ENCODE results near the gene GLB1L2. TPM values are rescaled to one million over a fixed set of nuclear protein-coding genes. Genes with fewer than 3 reads are reported as not detected.

Gene GLB1L2
- total RNA-seq, 3 donors from 2014 or later (not counting 1 experiment from before 2014, with no cell fraction given), result 0.57 to 3.3 (median 0.61) TPM

DNA sequence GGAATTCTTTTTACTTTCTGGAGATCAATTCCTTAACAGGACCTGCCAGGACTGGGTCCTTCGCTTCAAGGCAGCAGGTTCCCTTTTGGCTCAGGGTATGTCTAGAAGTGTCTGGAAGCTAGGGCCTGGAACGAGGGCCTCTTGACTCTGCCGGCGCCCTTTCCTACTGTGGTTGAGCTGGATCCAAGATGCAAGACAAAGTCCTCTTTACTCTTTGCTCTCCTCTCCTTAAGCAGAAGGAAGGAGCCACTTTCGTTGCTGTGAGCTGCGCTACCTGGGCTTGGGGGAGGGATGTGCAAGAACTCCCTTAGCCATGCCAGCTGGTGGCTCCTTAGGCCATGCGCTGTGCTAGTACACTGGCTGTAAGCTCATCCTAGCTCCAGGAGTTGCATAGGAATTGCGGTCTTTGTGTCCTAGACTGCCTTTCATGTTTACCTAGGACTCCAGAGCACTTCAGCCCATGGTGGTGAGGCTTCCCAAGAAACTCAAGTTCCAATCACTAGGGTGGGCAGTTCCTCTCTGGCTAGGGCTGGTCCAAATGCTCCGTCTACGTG is 18.1 kb downstream of the GLB1L2 start:
- Mint-ChIP-seq H3K27me3 (ENCODE audit: low read depth in 2 of 2) (no peaks in the 10 kb centered on the region), H3K27ac (peak overlapping the region; percentile 82 to 83), H3K4me1 (peaks cover 31 to 40% of the 10 kb centered on the region in 2 donors), H3K36me3 (peaks cover 16% of the 10 kb centered on the region), H3K4me3 (peak overlapping the region; percentile 67), H3K9me3 (no peaks in the 10 kb centered on the region)
- H3K9me3 ChIP-seq (ENCODE audit: control insufficient read depth, insufficient read depth, low read length), result no peaks in the 10 kb centered on the region
- no peaks in the 10 kb centered on the region for H3K27me3 ChIP-seq (ENCODE audit: control insufficient read depth, insufficient read depth, low read length)
- no peak overlapping the region for H3K4me3 ChIP-seq (ENCODE audit: low read length)
- DNase-seq (no peak), ATAC-seq (peak; percentile 35 to 39 (median 39))
- intact Hi-C loops (cut with micrococcal nuclease), result no loop called here
- peak overlapping the region; percentile 74 for H3K27ac ChIP-seq (ENCODE audit: low read length)
- WGBS (ENCODE audit: insufficient coverage), result 87% methylated on average over 10 of the region's 10 CpGs
- no peaks in the 10 kb centered on the region for H3K36me3 ChIP-seq (ENCODE audit: control insufficient read depth, insufficient read depth, low read length)
- H3K4me1 ChIP-seq (ENCODE audit: control insufficient read depth, insufficient read depth, low read length), result peaks cover 31% of the 10 kb centered on the region
- TF ChIP-seq, protein P1, sequence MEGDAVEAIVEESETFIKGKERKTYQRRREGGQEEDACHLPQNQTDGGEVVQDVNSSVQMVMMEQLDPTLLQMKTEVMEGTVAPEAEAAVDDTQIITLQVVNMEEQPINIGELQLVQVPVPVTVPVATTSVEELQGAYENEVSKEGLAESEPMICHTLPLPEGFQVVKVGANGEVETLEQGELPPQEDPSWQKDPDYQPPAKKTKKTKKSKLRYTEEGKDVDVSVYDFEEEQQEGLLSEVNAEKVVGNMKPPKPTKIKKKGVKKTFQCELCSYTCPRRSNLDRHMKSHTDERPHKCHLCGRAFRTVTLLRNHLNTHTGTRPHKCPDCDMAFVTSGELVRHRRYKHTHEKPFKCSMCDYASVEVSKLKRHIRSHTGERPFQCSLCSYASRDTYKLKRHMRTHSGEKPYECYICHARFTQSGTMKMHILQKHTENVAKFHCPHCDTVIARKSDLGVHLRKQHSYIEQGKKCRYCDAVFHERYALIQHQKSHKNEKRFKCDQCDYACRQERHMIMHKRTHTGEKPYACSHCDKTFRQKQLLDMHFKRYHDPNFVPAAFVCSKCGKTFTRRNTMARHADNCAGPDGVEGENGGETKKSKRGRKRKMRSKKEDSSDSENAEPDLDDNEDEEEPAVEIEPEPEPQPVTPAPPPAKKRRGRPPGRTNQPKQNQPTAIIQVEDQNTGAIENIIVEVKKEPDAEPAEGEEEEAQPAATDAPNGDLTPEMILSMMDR (IDR thresholded peaks at IDR 0.05), result no peak

DNA sequence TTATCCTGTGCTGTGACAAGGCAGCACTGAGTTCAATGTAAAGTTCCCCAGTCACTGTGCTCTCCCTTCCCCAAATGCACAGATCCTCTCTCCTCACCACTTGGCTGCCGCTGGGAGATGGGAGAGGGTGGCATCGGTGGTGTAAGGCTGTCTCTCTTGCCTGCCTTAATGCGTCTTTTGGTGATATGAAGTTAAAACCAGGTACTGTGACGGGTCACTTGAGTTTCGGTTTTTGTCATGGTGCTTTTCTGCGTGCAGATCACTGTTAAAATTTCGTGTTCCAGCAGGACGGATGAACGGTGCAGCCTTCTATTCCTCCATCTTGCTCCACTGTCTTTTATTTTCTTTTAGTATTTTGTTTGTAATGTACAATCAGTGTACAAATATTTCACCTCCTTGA is 18.6 kb downstream of the GLB1L2 start:
- Mint-ChIP-seq H3K36me3 (peaks cover 17% of the 10 kb centered on the region), H3K27me3 (ENCODE audit: low read depth in 2 of 2) (peaks cover 0 to 3% of the 10 kb centered on the region in 2 donors), H3K4me3 (peak overlapping the region; percentile 5), H3K9me3 (no peaks in the 10 kb centered on the region), H3K27ac (peak overlapping the region; percentile 82 to 83), H3K4me1 (peaks cover 31 to 40% of the 10 kb centered on the region in 2 donors)
- ATAC-seq, result no peak
- peak overlapping the region; percentile 74 for H3K27ac ChIP-seq (ENCODE audit: low read length)
- no peaks in the 10 kb centered on the region for H3K27me3 ChIP-seq (ENCODE audit: control insufficient read depth, insufficient read depth, low read length)
- DNase-seq, result no peak
- H3K4me1 ChIP-seq (ENCODE audit: control insufficient read depth, insufficient read depth, low read length), result peaks cover 31% of the 10 kb centered on the region
- no peaks in the 10 kb centered on the region for H3K9me3 ChIP-seq (ENCODE audit: control insufficient read depth, insufficient read depth, low read length)
- TF ChIP-seq, protein P1 (IDR thresholded peaks at IDR 0.05), result no peak
- H3K36me3 ChIP-seq (ENCODE audit: control insufficient read depth, insufficient read depth, low read length), result no peaks in the 10 kb centered on the region
- WGBS (ENCODE audit: insufficient coverage), result 92% methylated on average over 8 of the region's 9 CpGs
- no peak overlapping the region for H3K4me3 ChIP-seq (ENCODE audit: low read length)
- intact Hi-C loops (cut with micrococcal nuclease), result no loop called here

DNA sequence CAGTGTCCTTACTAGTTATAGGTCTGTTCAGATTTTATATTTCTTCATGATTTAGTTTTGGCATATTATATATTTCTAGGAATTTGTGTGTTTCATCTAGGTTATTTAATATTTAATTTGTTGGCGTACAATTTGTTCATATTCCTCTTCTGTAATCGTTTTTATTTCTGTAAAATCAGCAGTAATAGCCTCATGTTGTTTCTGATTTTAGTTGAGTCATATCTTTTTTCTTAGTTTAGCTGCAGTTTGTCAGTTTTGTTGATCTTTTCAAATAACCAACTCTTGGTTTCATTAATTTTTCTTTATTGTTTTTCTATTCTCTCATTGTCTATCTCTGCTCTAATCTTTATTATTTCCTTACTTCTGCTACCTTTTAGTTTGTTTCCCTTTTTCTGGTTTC is 20.3 kb downstream of the GLB1L2 start:
- H3K4me3 Mint-ChIP-seq, result no peak overlapping the region
- no peak for ATAC-seq
- H3K27ac Mint-ChIP-seq, result no peak overlapping the region
- Histone ChIP-seq H3K4me1 (ENCODE audit: control insufficient read depth, insufficient read depth, low read length) (peaks cover 24% of the 10 kb centered on the region), H3K27me3 (ENCODE audit: control insufficient read depth, insufficient read depth, low read length) (no peaks in the 10 kb centered on the region), H3K9me3 (ENCODE audit: control insufficient read depth, insufficient read depth, low read length) (no peaks in the 10 kb centered on the region), H3K4me3 (ENCODE audit: low read length) (no peak overlapping the region), H3K27ac (ENCODE audit: low read length) (no peak overlapping the region), H3K36me3 (ENCODE audit: control insufficient read depth, insufficient read depth, low read length) (no peaks in the 10 kb centered on the region)
- intact Hi-C loops (cut with micrococcal nuclease), result no loop called here
- H3K4me1 Mint-ChIP-seq, result peaks cover 27 to 30% of the 10 kb centered on the region in 2 donors
- TF ChIP-seq, protein P1 (IDR thresholded peaks at IDR 0.05), result no peak
- H3K9me3 Mint-ChIP-seq, result no peaks in the 10 kb centered on the region
- WGBS (ENCODE audit: insufficient coverage), result no CpG with 5 or more reads among the region's 2 CpGs
- peaks cover 0 to 15% of the 10 kb centered on the region in 2 donors for H3K27me3 Mint-ChIP-seq (ENCODE audit: low read depth in 2 of 2)
- DNase-seq, result no peak
- peaks cover 17% of the 10 kb centered on the region for H3K36me3 Mint-ChIP-seq

DNA sequence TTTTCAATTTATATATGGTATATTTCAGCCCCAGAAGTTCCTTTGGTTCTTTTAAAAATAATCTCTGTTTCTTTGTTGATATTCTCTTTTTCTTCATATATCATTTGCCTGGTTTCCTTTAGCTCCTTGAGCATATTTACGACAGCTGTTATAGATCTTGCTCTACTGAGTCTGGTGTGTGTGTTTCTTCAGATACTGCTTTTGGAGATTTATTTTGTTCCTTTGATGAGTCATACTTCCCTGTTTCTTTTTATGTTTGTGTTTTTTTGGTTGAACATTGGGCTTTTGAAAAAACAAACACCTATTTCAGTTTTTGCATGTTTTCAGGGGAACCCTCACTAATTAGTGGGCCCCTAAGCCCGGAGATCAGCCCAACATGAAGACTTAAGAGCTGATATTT is 23.3 kb downstream of the GLB1L2 start:
- Histone ChIP-seq H3K27me3 (ENCODE audit: control insufficient read depth, insufficient read depth, low read length) (no peaks in the 10 kb centered on the region), H3K4me3 (ENCODE audit: low read length) (no peak overlapping the region), H3K27ac (ENCODE audit: low read length) (no peak overlapping the region), H3K9me3 (ENCODE audit: control insufficient read depth, insufficient read depth, low read length) (no peaks in the 10 kb centered on the region), H3K36me3 (ENCODE audit: control insufficient read depth, insufficient read depth, low read length) (no peaks in the 10 kb centered on the region), H3K4me1 (ENCODE audit: control insufficient read depth, insufficient read depth, low read length) (peaks cover 12% of the 10 kb centered on the region)
- Mint-ChIP-seq H3K9me3 (no peaks in the 10 kb centered on the region), H3K4me3 (no peak overlapping the region), H3K27ac (no peak overlapping the region), H3K4me1 (peaks cover 17 to 18% of the 10 kb centered on the region in 2 donors), H3K36me3 (peaks cover 17% of the 10 kb centered on the region), H3K27me3 (ENCODE audit: low read depth in 2 of 2) (peaks cover 5 to 26% of the 10 kb centered on the region in 2 donors)
- TF ChIP-seq, protein P1 (IDR thresholded peaks at IDR 0.05), result no peak
- intact Hi-C loops (cut with micrococcal nuclease), result no loop called here
- DNase-seq, result no peak
- ATAC-seq, result no peak
- 33% methylated on average over 1 of the region's 2 CpGs for WGBS (ENCODE audit: insufficient coverage)

All from natural killer cell (primary cell).